Lung microvascular endothelial cell (primary cell): Measurements from ENCODE around the gene GPR63. TPM values are rescaled to one million over a fixed set of nuclear protein-coding genes. Genes with fewer than 3 reads are reported as not detected.

Experiments used
- DNase-seq, 2 donors: peaks; one replicate each; pipeline versions ENCODE4 v3.0.0 to v3.0.0-alpha.2; 2010; ENCODE audit warnings: low read depth in 2 of 2
- total RNA-seq: library from RNA; depleted of rRNA; stranded (reverse); fragments of >200 nt; gene quantifications from 2 replicates; pipeline ENCODE4 v1.2.1, GENCODE V29; 2014

GPR63 gene, protein sequence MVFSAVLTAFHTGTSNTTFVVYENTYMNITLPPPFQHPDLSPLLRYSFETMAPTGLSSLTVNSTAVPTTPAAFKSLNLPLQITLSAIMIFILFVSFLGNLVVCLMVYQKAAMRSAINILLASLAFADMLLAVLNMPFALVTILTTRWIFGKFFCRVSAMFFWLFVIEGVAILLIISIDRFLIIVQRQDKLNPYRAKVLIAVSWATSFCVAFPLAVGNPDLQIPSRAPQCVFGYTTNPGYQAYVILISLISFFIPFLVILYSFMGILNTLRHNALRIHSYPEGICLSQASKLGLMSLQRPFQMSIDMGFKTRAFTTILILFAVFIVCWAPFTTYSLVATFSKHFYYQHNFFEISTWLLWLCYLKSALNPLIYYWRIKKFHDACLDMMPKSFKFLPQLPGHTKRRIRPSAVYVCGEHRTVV
- total RNA-seq: under 0.01 TPM in 2 replicates

GRCh38 chr6:96837081-96837971 is at the start of gene GPR63:
Gene GPR63, minus strand, starts transcription at chr6:96837477. Its CDS starts 37,746 bp downstream, at chr6:96799731.
- DNase-seq: peak; percentile 21 to 30

GRCh38 chr6:96886519-96886918 is 49.2 kb upstream of the GPR63 start:
- no peak for DNase-seq

DNA sequence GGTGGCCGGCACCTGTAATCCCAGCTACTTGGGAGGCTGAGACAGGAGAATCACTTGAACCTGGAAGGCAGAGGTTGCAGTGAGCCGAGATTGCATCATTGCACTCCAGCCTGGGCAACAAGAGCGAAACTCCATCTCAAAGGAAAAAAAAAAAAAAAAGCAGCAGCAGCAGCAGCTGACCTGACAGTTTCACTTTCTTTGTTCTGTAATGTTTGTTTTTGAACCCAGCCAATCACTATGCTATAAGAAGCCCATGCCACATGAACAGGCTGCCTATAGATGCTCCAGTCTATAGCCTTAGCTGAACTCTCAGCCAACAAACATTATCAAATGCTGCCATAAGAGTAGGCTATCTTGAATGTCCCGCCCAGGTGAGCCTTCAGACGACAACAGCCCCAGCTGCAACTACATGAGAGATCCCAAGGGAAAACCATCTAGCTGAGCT is 47.9 kb upstream of the GPR63 start:
- DNase-seq: peak; percentile 4 to 7

GRCh38 chr6:96878143-96878542 is 40.9 kb upstream of the GPR63 start:
- DNase-seq: no peak

GRCh38 chr6:96876886-96877545 is 39.7 kb upstream of the GPR63 start:
- no peak for DNase-seq

DNA sequence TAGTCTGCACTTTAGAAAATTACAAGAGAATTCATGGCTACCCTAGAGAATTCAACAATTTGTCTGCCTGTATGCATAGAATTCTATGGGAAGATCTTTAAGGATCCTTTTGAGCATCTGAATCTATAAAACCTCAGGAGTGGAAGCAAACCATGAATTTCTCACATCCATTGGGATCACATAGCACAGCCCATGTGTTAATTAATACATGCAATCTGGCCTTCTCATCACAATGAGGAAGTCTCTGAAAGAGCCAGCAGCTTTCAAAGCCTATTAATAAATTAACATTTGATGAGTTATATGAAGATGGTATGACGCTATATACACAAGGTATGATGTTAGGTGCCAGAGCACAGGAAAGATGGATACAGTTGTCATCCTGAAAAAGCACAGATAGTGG is 35.7 kb upstream of the GPR63 start:
- no peak for DNase-seq

GRCh38 chr6:96865055-96865405 is 27.8 kb upstream of the GPR63 start:
- DNase-seq: no peak

GRCh38 chr6:96864216-96865054 is 27.2 kb upstream of the GPR63 start:
- no peak for DNase-seq

DNA sequence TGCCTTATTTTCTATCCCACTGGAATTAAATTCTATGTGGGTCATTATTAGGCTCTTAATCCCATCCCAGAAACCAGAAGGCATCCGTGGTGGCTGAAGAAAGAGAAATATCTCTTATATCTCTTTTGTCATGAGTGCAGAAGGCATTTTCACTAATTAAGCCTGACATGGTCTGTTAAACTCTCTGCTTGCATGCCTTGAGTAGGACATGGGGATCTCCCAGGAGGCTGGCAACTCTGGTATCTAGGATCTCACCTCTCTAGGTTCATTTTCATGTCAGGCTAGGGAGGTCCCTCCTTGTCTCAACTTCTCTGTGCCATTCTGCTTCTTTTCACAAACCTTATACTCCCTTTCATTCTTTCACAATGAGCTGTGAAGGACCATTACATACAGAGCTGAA is 25.3 kb upstream of the GPR63 start:
- DNase-seq: no peak

DNA sequence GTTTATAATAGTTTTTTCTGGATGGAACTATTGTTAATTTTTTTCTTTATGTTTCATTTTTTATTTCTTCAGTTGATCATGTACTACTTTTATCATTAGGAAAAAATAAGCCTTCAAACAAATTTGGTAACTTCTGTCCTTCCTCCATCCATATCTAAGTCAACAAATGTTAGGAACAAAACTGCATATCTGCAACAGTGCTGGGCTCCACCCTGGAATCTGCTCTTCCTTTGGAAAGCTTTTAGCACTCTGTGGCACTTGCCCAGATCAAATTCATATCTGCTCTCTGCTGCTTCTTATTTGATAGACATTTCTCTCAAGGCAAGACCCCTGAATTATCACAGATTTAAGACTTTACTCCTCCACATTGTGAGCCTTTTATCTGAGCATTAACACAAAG is 24.3 kb upstream of the GPR63 start:
- DNase-seq: no peak

DNA sequence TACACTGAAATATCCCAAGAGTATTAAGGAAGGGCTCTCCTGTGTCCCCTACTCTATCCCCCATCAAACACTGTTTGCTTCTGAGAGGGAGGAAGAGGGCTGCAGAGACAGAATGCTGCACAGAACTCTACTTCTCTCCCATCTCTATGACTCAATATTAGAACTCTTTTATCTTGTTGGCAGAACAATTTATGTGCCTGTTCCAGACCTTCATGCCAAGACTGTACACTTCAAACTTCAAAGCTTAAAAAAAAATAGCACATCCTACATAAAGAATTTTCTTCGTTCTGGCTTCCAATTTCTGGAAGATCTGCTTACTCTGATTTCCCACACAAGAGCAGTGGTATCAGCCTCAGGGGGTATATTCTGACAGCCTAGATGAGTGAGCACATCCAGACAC is 19.6 kb upstream of the GPR63 start:
- no peak for DNase-seq

DNA sequence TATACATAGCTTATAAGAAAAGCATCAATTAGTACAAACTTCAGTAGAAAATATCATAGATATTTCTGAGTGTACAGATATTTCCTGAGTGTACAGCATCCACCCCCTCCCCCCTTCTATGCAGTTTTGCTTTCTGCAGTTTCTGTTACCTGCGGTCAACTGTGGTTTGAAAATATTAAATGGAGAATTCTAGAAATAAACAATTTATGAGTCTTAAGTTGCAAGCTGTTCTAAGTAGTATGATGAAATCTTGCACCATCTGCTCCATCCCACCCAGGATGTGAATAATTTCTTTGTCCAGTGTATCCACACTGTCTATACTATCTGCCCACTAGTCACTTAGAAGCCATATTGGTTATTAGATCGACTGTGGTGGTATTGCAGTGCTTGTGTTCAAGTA is 15.8 kb upstream of the GPR63 start:
- DNase-seq: no peak

DNA sequence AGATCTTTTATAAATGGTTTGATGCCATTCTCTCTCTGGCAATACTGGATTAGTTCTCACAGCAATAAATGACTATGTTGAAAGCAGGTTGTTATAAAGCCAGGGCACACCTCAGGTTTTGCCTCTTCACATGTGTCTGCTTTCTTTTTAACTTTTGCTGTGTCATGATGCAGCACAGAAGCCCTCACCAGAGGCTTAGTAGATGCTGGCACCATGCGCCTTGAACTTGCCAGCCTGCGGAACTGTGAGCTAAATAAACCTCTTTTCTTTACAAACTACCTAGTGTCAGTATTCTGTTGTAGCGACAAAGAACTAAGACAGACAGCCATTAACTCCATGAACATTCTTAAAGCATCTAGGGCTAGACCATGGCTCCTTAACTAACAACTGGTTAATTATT is 15.3 kb upstream of the GPR63 start:
- DNase-seq: no peak

GRCh38 chr6:96851858-96852257 is 14.6 kb upstream of the GPR63 start:
- DNase-seq: no peak

- DNase-seq: no peak
Measured at GRCh38 chr6:96849615-96850014, 12.3 kb upstream of the GPR63 start.

- DNase-seq: no peak
Measured at GRCh38 chr6:96844530-96844929, 7.3 kb upstream of the GPR63 start.

GRCh38 chr6:96841345-96841744 is 4.1 kb upstream of the GPR63 start:
- no peak for DNase-seq

DNA sequence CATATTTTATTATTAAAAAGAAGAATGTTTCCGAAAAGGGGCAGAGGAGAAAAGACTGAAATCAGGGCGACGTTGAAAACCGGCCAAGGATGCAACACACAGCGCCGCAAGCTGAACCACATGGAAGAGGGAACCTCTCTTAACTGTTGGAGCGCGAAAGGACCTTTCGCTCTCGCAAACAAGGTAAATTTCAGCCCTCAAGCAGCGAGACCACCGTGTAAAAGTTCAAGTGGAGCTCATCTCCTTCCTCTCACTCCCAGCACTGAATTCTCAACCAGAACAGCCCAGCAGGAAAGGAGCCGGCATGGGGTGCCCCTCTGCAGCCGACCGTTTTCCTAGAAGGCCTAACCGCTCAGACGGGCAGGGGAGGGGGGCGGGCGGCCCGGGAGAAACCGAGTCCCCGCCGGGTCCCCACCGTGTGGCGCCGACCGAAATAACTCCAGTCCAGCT is 621 bp downstream of the GPR63 start:
- peak; percentile 2 to 5 for DNase-seq

DNA sequence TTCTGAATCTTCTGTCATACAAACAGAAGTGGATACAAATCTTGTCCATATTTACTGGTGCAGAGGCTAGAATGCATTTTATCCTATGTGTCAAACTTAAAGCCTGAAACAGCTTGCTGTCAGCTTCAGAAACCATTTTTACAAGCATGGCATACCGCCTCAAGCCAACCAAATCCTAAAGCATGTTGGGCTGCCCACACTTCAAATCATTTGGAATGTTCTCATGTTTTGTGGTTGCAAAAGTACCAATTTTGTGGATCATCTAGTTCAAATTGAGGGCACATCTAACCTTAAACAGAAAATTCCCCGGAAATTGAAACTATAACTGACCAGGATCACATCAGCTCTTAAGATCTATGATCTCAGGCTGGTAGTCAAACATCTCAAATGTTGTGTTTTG is 3.2 kb downstream of the GPR63 start:
- no peak for DNase-seq

DNA sequence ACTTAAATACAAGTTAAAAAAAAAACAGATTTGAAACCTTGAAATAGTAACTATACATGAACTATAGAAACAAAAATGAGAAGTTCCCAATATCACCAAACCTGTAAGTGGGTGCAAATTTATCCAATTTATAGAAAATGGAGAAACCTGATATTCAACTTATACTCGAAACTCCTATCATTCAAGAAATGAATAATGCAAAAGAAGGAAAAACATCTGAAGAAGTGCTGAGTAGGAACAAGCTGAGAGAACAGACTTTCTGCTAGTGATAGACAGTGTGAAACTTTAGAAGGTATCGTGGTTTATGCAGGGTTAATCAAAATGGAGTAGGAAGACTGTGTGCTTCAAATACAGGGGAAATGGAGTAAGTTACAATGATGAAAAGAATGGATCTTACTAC is 4.5 kb downstream of the GPR63 start:
- no peak for DNase-seq

GRCh38 chr6:96826865-96827264 is 10.4 kb downstream of the GPR63 start:
- no peak for DNase-seq
